ENCODE results near the gene MRPS10.

Gene MRPS10

GRCh38 chr6:42166444-42167141, 51.1 kb downstream of the MRPS10 start:
- TF ChIP-seq CTCF (IDR thresholded peaks at IDR 0.05; ENCODE audit: low read depth, low read length), result peak; percentile 89
- no peak for DNase-seq (ENCODE audit: extremely low read depth, low read depth)

GRCh38 chr6:42165016-42165415, 52.6 kb downstream of the MRPS10 start:
- no peak for TF ChIP-seq CTCF (IDR thresholded peaks at IDR 0.05; ENCODE audit: low read depth, low read length)
- DNase-seq (ENCODE audit: extremely low read depth, low read depth), result no peak

DNA sequence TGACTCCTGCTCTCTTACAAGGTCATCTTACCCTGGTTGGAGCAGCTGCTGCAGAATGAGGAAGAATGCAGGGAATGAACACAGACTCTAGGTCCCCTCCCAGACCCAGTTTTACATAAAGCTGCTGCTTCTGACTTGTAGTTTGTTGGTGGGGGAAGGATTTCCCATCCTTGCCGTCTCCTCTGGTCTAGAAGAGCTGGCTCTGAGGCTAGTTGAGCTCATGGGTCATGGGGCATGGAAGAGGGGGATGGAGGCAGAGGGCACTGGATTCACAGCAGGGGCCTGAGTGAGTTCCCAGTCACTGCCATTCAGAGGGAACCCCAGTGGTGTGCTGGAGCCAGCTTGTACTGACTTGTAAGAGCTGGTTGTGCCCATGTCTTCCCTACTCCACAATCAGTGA, 53.7 kb downstream of the MRPS10 start:
- no peak for TF ChIP-seq CTCF (IDR thresholded peaks at IDR 0.05; ENCODE audit: low read depth, low read length)
- DNase-seq (ENCODE audit: extremely low read depth, low read depth), result no peak

DNA sequence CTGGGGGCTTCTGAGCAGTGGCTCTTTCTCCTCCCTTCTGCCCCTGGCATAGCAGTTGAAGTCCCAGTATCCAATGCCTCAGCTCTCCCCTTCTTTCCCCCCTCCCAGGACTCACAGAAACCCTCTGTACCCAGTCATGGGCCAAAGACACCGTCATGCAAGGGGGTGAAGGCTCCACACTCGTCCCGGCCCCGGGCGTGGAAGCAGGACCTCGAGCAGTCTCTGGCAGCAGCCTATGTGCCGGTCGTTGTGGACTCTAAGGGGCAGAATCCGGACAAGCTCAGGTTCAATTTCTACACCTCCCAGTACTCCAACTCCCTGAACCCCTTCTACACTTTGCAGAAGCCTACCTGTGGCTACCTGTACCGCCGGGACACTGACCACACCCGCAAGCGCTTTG, 54.8 kb downstream of the MRPS10 start:
- no peak for TF ChIP-seq CTCF (IDR thresholded peaks at IDR 0.05; ENCODE audit: low read depth, low read length)
- no peak for DNase-seq (ENCODE audit: extremely low read depth, low read depth)

- TF ChIP-seq CTCF (IDR thresholded peaks at IDR 0.05; ENCODE audit: low read depth, low read length), result no peak
- DNase-seq (ENCODE audit: extremely low read depth, low read depth), result no peak
Observed at GRCh38 chr6:42162384-42162783, 55.3 kb downstream of the MRPS10 start.

DNA sequence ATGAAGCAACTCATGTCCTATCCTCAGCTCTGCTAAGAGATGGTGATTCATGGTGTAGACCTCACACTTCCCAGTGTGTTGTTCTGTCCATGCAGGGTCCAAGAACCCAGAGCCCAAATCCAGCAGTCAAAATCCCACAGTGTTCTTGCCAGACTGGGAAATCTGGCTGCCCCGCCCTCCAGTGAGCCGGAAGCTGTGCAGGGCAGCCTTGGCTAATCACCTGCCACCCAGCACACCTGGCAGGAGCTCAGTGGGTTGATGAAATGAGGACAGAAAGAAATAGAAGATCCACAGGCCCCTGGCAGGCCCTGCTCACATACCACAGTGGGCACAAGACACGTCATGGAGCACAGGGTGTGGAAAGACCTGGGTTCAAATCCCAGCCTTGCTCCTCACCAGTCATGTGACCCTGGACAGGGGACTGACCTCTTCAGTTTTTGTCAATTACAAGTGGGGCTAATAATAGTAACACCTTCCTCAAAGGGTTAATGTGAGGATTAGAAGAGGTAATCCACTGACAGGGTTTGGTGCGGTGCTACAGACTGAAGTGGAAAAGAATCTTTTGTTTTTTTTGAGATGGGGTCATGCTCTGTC, 58.1 kb downstream of the MRPS10 start:
- no peak for DNase-seq (ENCODE audit: extremely low read depth, low read depth)

More for the DNA sequence above, 58.1 kb downstream of the MRPS10 start:
- TF ChIP-seq CTCF (IDR thresholded peaks at IDR 0.05; ENCODE audit: low read depth, low read length), result no peak
